DOHH2 (cell line): Measurements from ENCODE around the gene USPL1.

Experiments used
- EZH2phosphoT487 ChIP-seq: fragments of 200-600 bp; sonication (generic); IDR thresholded peaks from 2 replicates; pipeline ENCODE4 v1.6.1; 2017; ENCODE audit warnings: borderline replicate concordance, mild to moderate bottlenecking, antibody characterized with exemption, low read length, moderate library complexity, mixed read lengths
- TF ChIP-seq, protein P1 (sequence below): fragments of 200-600 bp; sonication (generic); IDR thresholded peaks from one replicate; pipeline ENCODE4 v1.5.1; 2014; ENCODE audit warnings: antibody characterized with exemption, mild to moderate bottlenecking, low read depth, low read length; ENCODE audit not compliant: poor library complexity, severe bottlenecking

DNA sequence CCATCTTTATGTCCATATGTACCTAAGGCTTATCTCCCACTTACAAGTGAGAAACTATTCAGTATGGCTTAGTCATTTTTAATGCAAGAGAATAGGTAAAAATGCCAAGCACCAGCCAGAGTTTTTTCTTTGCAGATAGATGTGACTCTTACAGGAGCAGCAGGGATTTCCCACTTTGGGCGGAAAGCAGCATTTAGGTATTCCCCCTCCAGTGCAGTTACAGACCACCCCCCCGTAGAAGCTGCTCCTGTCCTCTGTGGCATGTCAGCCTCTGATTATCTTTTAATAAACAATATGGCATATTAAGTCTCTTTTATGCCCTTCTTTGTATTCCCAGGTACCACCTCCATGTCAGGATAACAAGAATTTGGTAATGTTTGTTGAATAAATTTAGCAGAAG, 24.7 kb upstream of the USPL1 start:
- TF ChIP-seq, protein P1, sequence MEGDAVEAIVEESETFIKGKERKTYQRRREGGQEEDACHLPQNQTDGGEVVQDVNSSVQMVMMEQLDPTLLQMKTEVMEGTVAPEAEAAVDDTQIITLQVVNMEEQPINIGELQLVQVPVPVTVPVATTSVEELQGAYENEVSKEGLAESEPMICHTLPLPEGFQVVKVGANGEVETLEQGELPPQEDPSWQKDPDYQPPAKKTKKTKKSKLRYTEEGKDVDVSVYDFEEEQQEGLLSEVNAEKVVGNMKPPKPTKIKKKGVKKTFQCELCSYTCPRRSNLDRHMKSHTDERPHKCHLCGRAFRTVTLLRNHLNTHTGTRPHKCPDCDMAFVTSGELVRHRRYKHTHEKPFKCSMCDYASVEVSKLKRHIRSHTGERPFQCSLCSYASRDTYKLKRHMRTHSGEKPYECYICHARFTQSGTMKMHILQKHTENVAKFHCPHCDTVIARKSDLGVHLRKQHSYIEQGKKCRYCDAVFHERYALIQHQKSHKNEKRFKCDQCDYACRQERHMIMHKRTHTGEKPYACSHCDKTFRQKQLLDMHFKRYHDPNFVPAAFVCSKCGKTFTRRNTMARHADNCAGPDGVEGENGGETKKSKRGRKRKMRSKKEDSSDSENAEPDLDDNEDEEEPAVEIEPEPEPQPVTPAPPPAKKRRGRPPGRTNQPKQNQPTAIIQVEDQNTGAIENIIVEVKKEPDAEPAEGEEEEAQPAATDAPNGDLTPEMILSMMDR = no peak
- TF ChIP-seq EZH2phosphoT487 = no peak
